ENCODE results near the gene SERPINA1. TPM values are rescaled to one million over a fixed set of nuclear protein-coding genes. Genes with fewer than 3 reads are reported as not detected.

SERPINA1 gene
- total RNA-seq, 1 experiment from 2014 or later, result not detected

GRCh38 chr14:94400422-94400841, 12.0 kb upstream of the SERPINA1 start:
- Histone ChIP-seq H3K23ac (ENCODE audit: insufficient read length, low read depth, low read length) (no peak overlapping the region), H3K9me3 (ENCODE audit: control insufficient read depth, low read depth, low read length) (peaks cover 7% of the 10 kb centered on the region), H3K9ac (ENCODE audit: extremely low read depth, insufficient read length, low read length) (no peak overlapping the region), H4K91ac (ENCODE audit: insufficient read length, low read depth, low read length) (no peak overlapping the region), H4K5ac (ENCODE audit: insufficient read length, low read depth, low read length) (no peak overlapping the region), H3K79me2 (ENCODE audit: insufficient read depth, low read length) (no peaks in the 10 kb centered on the region), H3K18ac (ENCODE audit: insufficient read length, low read depth, low read length) (no peak overlapping the region), H2BK5ac (ENCODE audit: insufficient read length, low read length) (no peak overlapping the region), H2BK20ac (ENCODE audit: low read depth, low read length, poor library complexity, severe bottlenecking) (no peak overlapping the region), H2AFZ (ENCODE audit: low read length) (no peak overlapping the region), H3K27me3 (ENCODE audit: insufficient read depth, low read length) (no peaks in the 10 kb centered on the region), H3K23me2 (ENCODE audit: insufficient read length, low read depth, low read length, poor library complexity, severe bottlenecking) (no peaks in the 10 kb centered on the region), H2AK5ac (ENCODE audit: insufficient read length, low read length) (no peak overlapping the region), H4K20me1 (ENCODE audit: control insufficient read depth, insufficient read depth, insufficient read length) (no peaks in the 10 kb centered on the region), H3K4me1 (ENCODE audit: insufficient read depth, low read length) (peaks cover 14% of the 10 kb centered on the region), H2BK12ac (ENCODE audit: insufficient read length, low read depth, low read length) (no peak overlapping the region), H3K4ac (ENCODE audit: low read depth, low read length) (no peak overlapping the region), H2BK15ac (ENCODE audit: low read depth, low read length) (no peak overlapping the region), H3T11ph (ENCODE audit: low read length) (no peak overlapping the region), H2BK120ac (ENCODE audit: low read depth, low read length, poor library complexity, severe bottlenecking) (no peak overlapping the region), H3K4me2 (ENCODE audit: insufficient read depth, insufficient read length, low read length) (no peak overlapping the region), H3K14ac (ENCODE audit: insufficient read depth, low read length) (no peak overlapping the region), H3K27ac (ENCODE audit: insufficient read length, low read depth, low read length) (no peak overlapping the region), H3K56ac (ENCODE audit: insufficient read length, low read depth, low read length) (no peak overlapping the region), H3K79me1 (ENCODE audit: insufficient read depth, low read depth, low read length, poor library complexity, severe bottlenecking) (no peaks in the 10 kb centered on the region), H4K8ac (replicated peaks; ENCODE audit: insufficient read length, low read depth, low read length) (no peak overlapping the region)
- DNase-seq, result no peak
- H3K27me3 Mint-ChIP-seq (ENCODE audit: low read depth), result peaks cover 6% of the 10 kb centered on the region
- no peak overlapping the region for H3K27ac Mint-ChIP-seq
- WGBS (ENCODE audit: extremely low coverage, insufficient read length, low lambda C conversion rate), result no CpG with 5 or more reads among the region's 3 CpGs
- no peaks in the 10 kb centered on the region; a peak in 1 of 7 replicates for H3K36me3 Mint-ChIP-seq (ENCODE audit: insufficient read depth in 1 of 3, low read depth in 3 of 3)
- no peak overlapping the region for H3K4me3 Mint-ChIP-seq
- H3K4me1 Mint-ChIP-seq, result peaks cover 44 to 47% of the 10 kb centered on the region in 2 experiments
- TF ChIP-seq CTCF (conservative IDR thresholded peaks at IDR 0.05), result no peak
- peaks cover 4% of the 10 kb centered on the region in 2 experiments; a peak in 4 of 5 replicates for H3K9me3 Mint-ChIP-seq

Measured in H9 (cell line).